ENCODE measurements around the gene GSTA1.
"Not testable (repeated sequence)": the region's sequence is repeated elsewhere in the genome, so short reads cannot be mapped to it uniquely, and the experiment has no call there.

GSTA1 gene

DNA sequence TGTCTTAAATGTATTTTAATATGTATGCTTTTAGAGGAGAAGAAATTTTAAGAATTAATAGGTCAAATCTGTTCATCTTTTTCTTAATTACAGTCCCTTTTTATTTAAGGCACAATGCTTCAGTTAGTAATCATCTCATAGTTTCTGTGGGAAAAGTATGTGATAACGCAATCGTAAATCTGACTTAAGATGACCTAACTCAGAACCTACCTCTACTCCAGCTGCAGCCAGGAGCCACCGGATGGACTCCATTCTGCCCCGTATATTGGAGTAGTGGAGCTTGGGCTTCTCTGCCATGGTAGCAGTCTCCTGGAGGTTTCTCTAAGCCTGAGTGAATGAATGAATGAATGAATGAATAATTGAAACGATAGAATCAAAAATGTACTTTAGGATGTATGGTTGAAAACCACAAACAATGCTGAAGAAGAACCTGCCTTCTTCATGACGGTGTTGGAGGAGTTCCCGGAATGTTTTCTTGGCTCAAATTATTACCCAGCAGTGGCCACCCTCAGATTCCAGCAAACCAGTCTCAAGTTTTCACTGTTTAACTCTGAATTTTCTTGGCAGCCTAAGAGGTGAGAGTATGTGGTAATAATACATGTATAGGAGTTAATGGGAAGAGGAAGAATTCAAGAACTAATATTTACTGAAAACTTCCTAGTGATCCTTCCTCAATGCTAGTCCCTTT, 45.8 kb downstream of the GSTA1 start:
- not testable (repeated sequence) for DNase-seq (ENCODE audit: low read depth)

DNA sequence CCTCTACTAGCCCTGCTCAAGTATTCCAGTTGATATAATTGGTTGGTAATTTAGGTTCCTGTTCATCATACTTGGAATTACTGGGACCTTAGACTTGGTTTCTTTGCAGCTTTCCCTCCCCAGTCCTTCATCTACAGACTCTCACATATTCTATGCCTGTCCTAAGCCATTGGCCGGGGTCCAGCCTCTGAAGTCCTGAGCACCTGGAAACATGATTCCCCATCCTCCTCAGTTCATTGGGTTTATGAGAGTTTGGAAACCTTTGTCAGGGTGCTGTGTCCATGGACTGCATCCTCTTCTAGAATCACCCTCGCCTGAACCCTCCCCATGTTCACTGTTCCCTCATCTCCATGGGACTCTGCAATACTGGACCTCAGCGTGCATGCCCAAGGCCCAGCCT, 49.2 kb downstream of the GSTA1 start:
- DNase-seq (ENCODE audit: low read depth), result no peak

DNA sequence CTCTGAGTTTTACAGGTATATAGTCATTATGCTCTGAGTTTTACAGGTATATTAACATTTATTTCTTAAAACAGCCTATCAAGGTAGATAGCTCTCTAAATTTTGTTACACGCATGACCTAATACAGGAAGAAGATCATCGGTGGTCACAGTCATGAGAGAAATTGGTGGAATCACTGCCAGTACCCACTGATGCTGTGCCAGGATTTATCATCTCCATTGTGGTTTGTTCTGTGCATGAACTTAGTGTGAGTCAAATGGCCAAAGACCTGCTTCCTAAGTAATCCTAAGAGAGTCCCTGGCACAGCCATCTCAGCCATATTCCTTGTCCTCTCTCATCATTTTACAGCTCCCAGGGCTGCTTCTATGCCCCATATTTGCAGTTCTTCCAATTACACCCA, 50.5 kb downstream of the GSTA1 start:
- DNase-seq (ENCODE audit: low read depth), result not testable (repeated sequence)

DNA sequence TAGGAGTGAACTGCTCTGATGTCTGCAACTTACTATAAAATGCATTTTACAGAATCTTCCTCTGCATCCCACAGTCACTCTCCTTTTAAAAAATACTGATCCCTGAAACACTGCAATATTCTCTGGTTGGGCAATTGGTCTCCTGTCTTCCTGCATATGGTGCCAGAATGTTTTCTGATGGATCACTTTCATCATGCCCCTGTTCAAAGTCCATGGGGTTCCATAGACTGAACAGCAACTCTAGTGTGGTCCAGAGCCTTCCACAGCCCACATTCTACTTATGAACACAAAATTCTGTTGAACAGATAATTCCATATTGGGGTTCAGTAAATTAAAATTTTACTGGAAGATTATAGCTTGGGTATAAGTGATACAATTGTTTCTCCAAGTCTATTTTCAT, 51.3 kb downstream of the GSTA1 start:
- no peak for DNase-seq (ENCODE audit: low read depth)

DNA sequence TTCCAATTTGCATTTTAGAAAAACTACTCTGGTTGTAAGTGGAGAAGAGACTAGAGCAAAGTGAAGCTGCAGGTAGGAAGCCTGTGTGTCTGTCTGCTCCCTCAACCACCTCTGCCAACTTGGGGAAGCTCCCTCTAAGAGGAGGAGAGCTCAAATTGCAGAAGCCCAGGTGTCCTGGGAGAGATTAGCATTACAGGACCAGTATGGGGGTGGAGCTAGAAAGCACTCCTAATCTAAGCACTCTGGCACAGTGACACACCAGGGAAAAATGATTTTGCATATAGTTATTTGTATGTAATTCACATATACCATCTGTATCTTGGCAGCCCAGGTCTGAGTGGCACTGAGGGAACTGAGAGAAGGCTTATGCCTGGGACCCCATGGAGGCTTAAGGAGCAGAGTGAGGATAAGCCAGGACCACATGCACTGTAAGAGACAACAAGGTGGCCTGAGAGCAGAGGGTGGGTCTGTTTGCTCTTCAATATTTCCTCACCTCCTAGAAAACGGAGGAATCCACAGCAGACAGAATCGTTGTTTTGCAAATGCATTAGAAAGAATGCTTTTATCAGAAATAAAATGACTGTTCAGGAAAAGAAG, 54.0 kb downstream of the GSTA1 start:
- DNase-seq (ENCODE audit: low read depth), result no peak

DNA sequence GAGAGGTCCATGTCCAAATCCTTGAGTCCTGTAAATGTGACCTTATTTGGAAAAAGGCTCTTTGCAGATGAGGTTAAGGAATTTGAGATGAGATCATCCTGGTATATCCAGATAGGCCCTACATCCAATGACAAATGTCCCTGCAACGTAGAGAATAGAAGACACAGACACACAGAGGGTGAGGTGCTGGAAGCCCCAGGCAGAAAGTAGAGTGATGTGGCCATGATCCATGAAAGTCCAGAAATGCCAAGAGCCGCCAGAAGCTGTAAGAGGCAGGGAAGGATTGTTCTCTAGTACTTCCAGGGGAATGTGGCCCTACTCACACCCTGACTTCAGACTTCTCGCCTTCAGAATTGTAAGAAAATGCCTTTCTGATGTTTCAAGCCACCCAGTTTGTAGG, 56.3 kb downstream of the GSTA1 start:
- DNase-seq (ENCODE audit: low read depth), result not testable (repeated sequence)

DNA sequence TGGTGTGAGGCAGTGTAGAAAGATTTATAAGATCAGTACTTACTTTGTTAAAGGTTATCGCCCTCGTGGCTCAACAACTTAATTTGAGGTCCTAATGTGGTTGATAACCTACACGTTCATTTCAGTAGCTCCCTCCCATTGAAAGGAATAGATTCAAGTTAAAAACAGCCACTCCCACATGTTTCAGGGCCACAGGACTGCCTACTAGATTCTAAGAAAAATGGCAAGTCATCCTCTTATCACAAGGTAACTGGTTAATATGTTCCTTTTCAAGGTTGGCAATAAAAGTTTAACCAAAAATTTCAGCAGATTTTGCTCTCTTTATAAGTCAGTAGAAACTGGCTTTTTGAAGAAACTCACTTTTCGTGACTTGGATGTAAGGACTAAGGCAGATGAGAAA, 57.4 kb downstream of the GSTA1 start:
- no peak for DNase-seq (ENCODE audit: low read depth)

DNA sequence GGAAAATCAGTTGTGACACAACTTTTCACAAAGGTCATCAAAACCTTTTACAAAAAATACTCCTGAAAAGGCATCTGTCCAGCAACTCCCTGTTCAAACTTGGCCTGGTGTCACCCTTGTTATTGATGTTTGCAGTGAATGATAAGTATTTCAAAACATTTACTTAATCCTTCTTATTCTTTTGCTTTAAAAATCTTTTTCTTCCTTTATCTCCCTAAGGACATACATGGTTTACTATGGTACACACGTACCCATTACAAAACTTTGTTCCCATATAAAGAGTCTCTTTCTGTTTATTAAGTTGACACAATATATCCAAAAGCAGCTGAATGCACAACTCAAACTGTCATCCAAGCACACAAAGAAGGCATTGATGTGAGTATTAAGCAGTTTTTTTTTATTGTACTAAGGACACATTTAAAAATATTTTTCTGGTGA, 57.8 kb downstream of the GSTA1 start:
- DNase-seq (ENCODE audit: low read depth), result no peak

DNA sequence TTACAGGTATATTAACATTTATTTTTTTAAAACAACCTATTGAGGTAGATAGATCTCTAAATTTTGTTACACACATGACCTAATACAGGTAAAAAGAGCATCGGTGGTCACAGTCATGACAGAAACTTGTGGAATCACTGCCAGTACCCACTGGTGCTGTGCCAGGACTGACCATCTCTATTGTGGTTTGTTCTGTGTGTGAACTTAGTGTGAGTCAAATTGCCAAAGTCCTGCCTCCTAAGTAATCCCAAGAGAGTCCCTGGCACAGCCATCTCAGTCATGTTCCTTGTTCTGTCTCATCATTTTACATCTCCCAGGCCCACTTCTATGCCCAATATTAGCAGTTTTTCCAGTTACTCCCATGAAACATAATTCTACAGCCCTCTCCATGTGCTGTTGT, 61.7 kb downstream of the GSTA1 start:
- no peak for DNase-seq (ENCODE audit: low read depth)
